Smooth muscle cell (in vitro differentiated cells): Measurements from ENCODE around the gene DAO. TPM values are rescaled to one million over a fixed set of nuclear protein-coding genes. Genes with fewer than 3 reads are reported as not detected.

Source experiments
- DNase-seq: peaks from one replicate; lab custom pipeline; 2025; ENCODE audit not compliant: unreplicated experiment; lab: John Stamatoyannopoulos, UW
- H2AFZ ChIP-seq: fragments of 200-600 bp; sonication (generic); 2 replicates; pipeline ENCODE4 v1.6.0; 2016; ENCODE audit warnings: antibody characterized with exemption, low read depth, mild to moderate bottlenecking
- H3F3A ChIP-seq: fragments of 200-600 bp; sonication (generic); 2 replicates; pipeline ENCODE4 v1.6.0; 2017; ENCODE audit warnings: antibody characterized with exemption, low read depth
- H3K27ac ChIP-seq: fragments of 200-600 bp; sonication (generic); 2 replicates; pipeline ENCODE4 v1.5.1; 2016; ENCODE audit warnings: low read depth, mild to moderate bottlenecking
- H3K27me3 ChIP-seq: fragments of 200-600 bp; sonication (generic); 2 replicates; pipeline ENCODE4 v1.6.1; 2016; ENCODE audit warnings: low read depth, mild to moderate bottlenecking
- H3K36me3 ChIP-seq: fragments of 200-600 bp; sonication (generic); 2 replicates; pipeline ENCODE4 v1.5.1; 2016; ENCODE audit warnings: low read depth
- H3K4me1 ChIP-seq: fragments of 200-600 bp; sonication (generic); 2 replicates; pipeline ENCODE4 v1.5.1; 2016; ENCODE audit warnings: low read depth
- H3K4me2 ChIP-seq: fragments of 200-600 bp; sonication (generic); 2 replicates; pipeline ENCODE4 v1.6.0; 2016; ENCODE audit warnings: mild to moderate bottlenecking
- H3K4me3 ChIP-seq: fragments of 200-600 bp; sonication (generic); 2 replicates; pipeline ENCODE4 v1.5.1; 2016; ENCODE audit warnings: mild to moderate bottlenecking
- H3K79me2 ChIP-seq: fragments of 200-600 bp; sonication (generic); 2 replicates; pipeline ENCODE4 v1.6.0; 2016; ENCODE audit warnings: low read depth, mild to moderate bottlenecking
- H3K9ac ChIP-seq: fragments of 200-600 bp; sonication (generic); 2 replicates; pipeline ENCODE4 v1.6.0; 2016; ENCODE audit warnings: low read depth
- H3K9me3 ChIP-seq: fragments of 200-600 bp; sonication (generic); replicated peaks from 2 replicates; pipeline ENCODE4 v1.5.1; 2016; ENCODE audit warnings: low read depth
- H4K20me1 ChIP-seq: fragments of 200-600 bp; sonication (generic); 2 replicates; pipeline ENCODE4 v1.6.0; 2016; ENCODE audit warnings: low read depth
- WGBS: methylation state at CpG from one replicate; pipeline ENCODE4 v1.1.7; 2016; ENCODE audit warnings: low lambda C conversion rate; 5-methylcytosine and 5-hydroxymethylcytosine counted together
- polyA plus RNA-seq: library from polyadenylated mRNA; unstranded; fragments of >200 nt; fragmentation: Nextera tagmentation; extraction: Ambion mirVana; gene quantifications from 2 replicates; pipeline ENCODE4 v1.2.1, GENCODE V29; 2016
- total RNA-seq: library from RNA; depleted of rRNA; stranded (reverse); fragments of >200 nt; gene quantifications from 2 replicates; pipeline ENCODE4 v1.2.3, GENCODE V29; 2014
- TF ChIP-seq, protein P1 (sequence below): fragments of 200-600 bp; sonication (generic); IDR thresholded peaks from 2 replicates; pipeline ENCODE4 v1.5.1; 2017; ENCODE audit warnings: borderline replicate concordance, mild to moderate bottlenecking, antibody characterized with exemption; ENCODE audit not compliant: insufficient read depth, poor library complexity, severe bottlenecking

DAO gene
- total and polyA plus RNA-seq, 2 experiments from 2014 or later = not detected

GRCh38 chr12:108838194-108839017, 41.5 kb upstream of the DAO start:
- WGBS = 16% methylated on average over 14 of the region's 14 CpGs
- H3K79me2 ChIP-seq = peaks cover 49% of the 10 kb centered on the region
- no peaks in the 10 kb centered on the region for H3K36me3 ChIP-seq

GRCh38 chr12:108839018-108839889, 40.6 kb upstream of the DAO start:
- Histone ChIP-seq H2AFZ (no peak overlapping the region), H3K27me3 (no peaks in the 10 kb centered on the region), H3K9ac (peak overlapping the region; percentile 94), H3K4me2 (peak overlapping the region; percentile 54), H3K4me3 (no peak overlapping the region), H3F3A (peaks cover 67% of the 10 kb centered on the region), H3K9me3 (no peaks in the 10 kb centered on the region), H3K27ac (peak overlapping the region; percentile 99), H4K20me1 (no peaks in the 10 kb centered on the region), H3K4me1 (peaks cover 36% of the 10 kb centered on the region), H3K36me3 (no peaks in the 10 kb centered on the region), H3K79me2 (peaks cover 50% of the 10 kb centered on the region)
- WGBS = 24% methylated on average over 6 of the region's 6 CpGs
- DNase-seq = peak; percentile 32
- TF ChIP-seq, protein P1, sequence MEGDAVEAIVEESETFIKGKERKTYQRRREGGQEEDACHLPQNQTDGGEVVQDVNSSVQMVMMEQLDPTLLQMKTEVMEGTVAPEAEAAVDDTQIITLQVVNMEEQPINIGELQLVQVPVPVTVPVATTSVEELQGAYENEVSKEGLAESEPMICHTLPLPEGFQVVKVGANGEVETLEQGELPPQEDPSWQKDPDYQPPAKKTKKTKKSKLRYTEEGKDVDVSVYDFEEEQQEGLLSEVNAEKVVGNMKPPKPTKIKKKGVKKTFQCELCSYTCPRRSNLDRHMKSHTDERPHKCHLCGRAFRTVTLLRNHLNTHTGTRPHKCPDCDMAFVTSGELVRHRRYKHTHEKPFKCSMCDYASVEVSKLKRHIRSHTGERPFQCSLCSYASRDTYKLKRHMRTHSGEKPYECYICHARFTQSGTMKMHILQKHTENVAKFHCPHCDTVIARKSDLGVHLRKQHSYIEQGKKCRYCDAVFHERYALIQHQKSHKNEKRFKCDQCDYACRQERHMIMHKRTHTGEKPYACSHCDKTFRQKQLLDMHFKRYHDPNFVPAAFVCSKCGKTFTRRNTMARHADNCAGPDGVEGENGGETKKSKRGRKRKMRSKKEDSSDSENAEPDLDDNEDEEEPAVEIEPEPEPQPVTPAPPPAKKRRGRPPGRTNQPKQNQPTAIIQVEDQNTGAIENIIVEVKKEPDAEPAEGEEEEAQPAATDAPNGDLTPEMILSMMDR = no peak

More at GRCh38 chr12:108838194-108839017, 41.5 kb upstream of the DAO start:
- Histone ChIP-seq H3F3A (peaks cover 67% of the 10 kb centered on the region), H4K20me1 (no peaks in the 10 kb centered on the region), H3K4me3 (no peak overlapping the region), H3K9me3 (no peaks in the 10 kb centered on the region), H2AFZ (no peak overlapping the region), H3K27me3 (no peaks in the 10 kb centered on the region), H3K9ac (peak overlapping the region; percentile 94), H3K4me2 (peak overlapping the region; percentile 54), H3K4me1 (peaks cover 36% of the 10 kb centered on the region), H3K27ac (peak overlapping the region; percentile 99)
- DNase-seq = peak; percentile 45
- TF ChIP-seq, protein P1 = no peak

- H3K27me3 ChIP-seq = no peaks in the 10 kb centered on the region
- H3K4me3 ChIP-seq = no peak overlapping the region
- peak overlapping the region; percentile 54 for H3K4me2 ChIP-seq
- H3K4me1 ChIP-seq = peaks cover 36% of the 10 kb centered on the region
- peaks cover 65% of the 10 kb centered on the region for H3F3A ChIP-seq
- DNase-seq = no peak
- H3K9me3 ChIP-seq = no peaks in the 10 kb centered on the region
- H4K20me1 ChIP-seq = no peaks in the 10 kb centered on the region
- 37% methylated on average over 10 of the region's 10 CpGs for WGBS
- H2AFZ ChIP-seq = no peak overlapping the region
- peak overlapping the region; percentile 99 for H3K27ac ChIP-seq
- TF ChIP-seq, protein P1 = no peak
- H3K9ac ChIP-seq = peak overlapping the region; percentile 94
- H3K36me3 ChIP-seq = no peaks in the 10 kb centered on the region
- H3K79me2 ChIP-seq = peaks cover 50% of the 10 kb centered on the region
Measured at GRCh38 chr12:108839890-108840230, 40.0 kb upstream of the DAO start.
